Spinal cord (tissue), 10 donors: ENCODE results near the gene CHTOP. TPM values are rescaled to one million over a fixed set of nuclear protein-coding genes. Genes with fewer than 3 reads are reported as not detected.

ENCODE experiments used
- DNase-seq, 6 donors: peaks; one replicate each; pipeline versions ENCODE4 v3.0.0 to v3.0.0-alpha.2; 2013 to 2015; ENCODE audit warnings: low spot score in 6 of 6, low read depth in 4 of 6
- H3K27ac ChIP-seq: one replicate; pipeline ENCODE4 v1.5.1; 2013; ENCODE audit warnings: low read depth, low read length, control low read depth
- H3K27me3 ChIP-seq: one replicate; pipeline ENCODE4 v1.6.1; 2013; ENCODE audit warnings: low read length; ENCODE audit not compliant: control insufficient read depth, insufficient read depth
- H3K36me3 ChIP-seq: one replicate; pipeline ENCODE4 v1.6.1; 2013; ENCODE audit warnings: low read length; ENCODE audit not compliant: control insufficient read depth, insufficient read depth
- H3K4me1 ChIP-seq: one replicate; pipeline ENCODE4 v1.6.1; 2013; ENCODE audit warnings: low read length; ENCODE audit not compliant: control insufficient read depth, insufficient read depth
- H3K4me3 ChIP-seq: one replicate; pipeline ENCODE4 v1.5.1; 2013; ENCODE audit warnings: low read depth, low read length, control low read depth
- H3K9me3 ChIP-seq: one replicate; pipeline ENCODE4 v1.6.1; 2013; ENCODE audit warnings: low read length; ENCODE audit not compliant: control insufficient read depth, insufficient read depth
- WGBS: methylation state at CpG from one replicate; pipeline ENCODE4 v1.1.5; 2013; ENCODE audit warnings: missing lambda C conversion rate; ENCODE audit not compliant: insufficient coverage; 5-methylcytosine and 5-hydroxymethylcytosine counted together
- polyA plus RNA-seq, 2 donors: library from polyadenylated mRNA; unstranded; fragments of 120-200 nt; gene quantifications; one replicate each; pipeline ENCODE4 v1.2.1, GENCODE V29; 2013; ENCODE audit not compliant: insufficient read length in 2 of 2
- total RNA-seq, 2 donors: library from RNA; depleted of rRNA in 1 of 2; stranded (reverse); fragments of 120-200 nt in 1 of 2; fragments of >200 nt in 1 of 2; gene quantifications; one replicate each; pipeline versions ENCODE4 v1.2.3 to v1.2.4, GENCODE V29; 2013 to 2014
- donor health status: healthy.

CHTOP gene
- total and polyA plus RNA-seq, 4 donors = 56.9 to 127 (median 86.6) TPM

DNA sequence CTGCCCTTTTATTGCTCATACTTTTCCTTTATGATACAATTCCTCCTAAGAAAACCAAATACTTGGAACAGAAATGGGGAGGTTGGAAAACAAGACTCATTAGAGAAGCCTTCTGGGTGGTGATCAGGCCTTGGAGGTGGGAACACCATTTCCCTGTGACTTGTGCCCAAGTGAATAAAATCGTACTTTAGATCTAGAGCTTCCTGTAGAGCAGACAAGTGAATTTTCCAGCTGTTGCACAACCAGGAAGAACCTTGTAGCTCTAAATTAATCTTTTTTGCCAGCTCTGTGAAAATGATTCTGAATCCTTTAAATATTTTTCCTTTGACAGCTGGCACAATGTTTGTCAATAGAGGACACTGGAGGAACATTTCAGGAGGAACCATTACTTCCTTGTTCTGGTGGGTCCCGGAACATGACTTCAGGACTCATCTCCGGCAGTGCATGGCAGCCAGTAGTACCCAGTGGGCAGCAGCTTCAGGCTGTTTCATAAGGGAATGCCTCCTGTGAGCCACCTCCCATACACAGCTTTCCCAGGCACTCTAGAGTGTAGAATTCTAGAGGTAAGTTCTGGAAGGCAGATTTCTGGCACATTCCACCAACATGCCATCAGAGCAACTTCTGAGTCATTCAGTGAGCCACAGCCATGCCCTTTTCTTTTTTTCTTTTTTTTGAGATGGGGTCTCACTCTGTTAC, 19.1 kb downstream of the CHTOP start:
- no peaks in the 10 kb centered on the region for H3K27me3 ChIP-seq
- H3K4me1 ChIP-seq = peaks cover 13% of the 10 kb centered on the region
- no peaks in the 10 kb centered on the region for H3K9me3 ChIP-seq
- H3K4me3 ChIP-seq = no peak overlapping the region
- no peak overlapping the region for H3K27ac ChIP-seq
- no peak for DNase-seq
- 88% methylated on average over 2 of the region's 3 CpGs for WGBS
- no peaks in the 10 kb centered on the region for H3K36me3 ChIP-seq

GRCh38 chr1:153655333-153655732, 21.5 kb downstream of the CHTOP start:
- peaks cover 8% of the 10 kb centered on the region for H3K36me3 ChIP-seq

DNA sequence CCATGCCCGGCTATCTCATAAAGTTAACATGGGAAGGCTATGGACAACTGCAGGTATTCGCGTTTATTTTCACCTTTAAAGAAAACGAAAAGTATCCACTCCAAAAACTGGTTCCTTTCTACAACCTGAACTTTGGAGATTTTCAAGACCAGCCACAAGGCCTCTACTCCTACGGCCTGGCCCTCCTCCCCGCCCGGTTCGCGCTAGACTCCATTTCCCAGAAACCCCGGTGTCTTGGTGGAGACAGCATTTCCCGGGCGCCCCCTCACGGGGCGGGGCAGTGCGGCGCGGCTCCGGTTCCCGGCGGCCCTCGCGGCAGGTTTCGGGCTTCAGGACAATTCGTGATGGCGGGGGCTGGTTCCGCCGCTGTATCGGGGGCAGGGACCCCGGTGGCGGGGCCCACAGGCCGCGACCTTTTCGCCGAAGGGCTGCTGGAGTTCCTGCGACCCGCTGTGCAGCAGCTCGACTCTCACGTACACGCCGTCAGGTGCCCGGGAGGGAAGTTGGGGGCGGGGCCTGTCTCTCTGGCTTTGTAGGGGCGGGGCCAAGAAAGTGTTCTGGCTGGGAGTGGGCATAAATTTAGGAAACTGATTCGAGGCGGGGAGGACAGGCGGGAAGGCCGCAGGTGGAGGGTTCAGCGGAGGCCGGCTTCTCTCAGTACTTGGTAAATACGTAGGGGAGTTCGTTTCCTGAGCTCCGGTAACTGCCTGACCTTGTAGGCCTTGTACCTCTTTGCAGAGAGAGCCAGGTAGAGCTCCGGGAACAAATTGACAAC, 24.7 kb downstream of the CHTOP start, which contains the start of gene SNAPIN:
SNAPIN (plus strand) TSS at position 304 of the 775 bp plus-strand sequence; CDS start at position 345, 41 bp downstream.
- Histone ChIP-seq H3K9me3 (no peaks in the 10 kb centered on the region), H3K27me3 (no peaks in the 10 kb centered on the region), H3K4me1 (peaks cover 14% of the 10 kb centered on the region), H3K4me3 (peak within 1 kb of the TSS; percentile 92), H3K36me3 (peaks cover 30% of the 10 kb centered on the region), H3K27ac (peak within 1 kb of the TSS; percentile 91)
- peak; percentile 79 to 97 (median 85) for DNase-seq
- under 1% methylated on average over 50 of the region's 53 CpGs for WGBS

More at GRCh38 chr1:153655333-153655732, 21.5 kb downstream of the CHTOP start:
- H3K4me3 ChIP-seq = no peak overlapping the region
- no peaks in the 10 kb centered on the region for H3K9me3 ChIP-seq
- H3K4me1 ChIP-seq = peaks cover 14% of the 10 kb centered on the region
- no peak for DNase-seq
- H3K27ac ChIP-seq = no peak overlapping the region
- no CpG with 5 or more reads among the region's 3 CpGs for WGBS
- H3K27me3 ChIP-seq = no peaks in the 10 kb centered on the region

GRCh38 chr1:153659175-153659534, 25.3 kb downstream of the CHTOP start:
- Histone ChIP-seq H3K9me3 (no peaks in the 10 kb centered on the region), H3K27me3 (no peaks in the 10 kb centered on the region)
- 48% methylated on average over 8 of the region's 8 CpGs for WGBS

DNA sequence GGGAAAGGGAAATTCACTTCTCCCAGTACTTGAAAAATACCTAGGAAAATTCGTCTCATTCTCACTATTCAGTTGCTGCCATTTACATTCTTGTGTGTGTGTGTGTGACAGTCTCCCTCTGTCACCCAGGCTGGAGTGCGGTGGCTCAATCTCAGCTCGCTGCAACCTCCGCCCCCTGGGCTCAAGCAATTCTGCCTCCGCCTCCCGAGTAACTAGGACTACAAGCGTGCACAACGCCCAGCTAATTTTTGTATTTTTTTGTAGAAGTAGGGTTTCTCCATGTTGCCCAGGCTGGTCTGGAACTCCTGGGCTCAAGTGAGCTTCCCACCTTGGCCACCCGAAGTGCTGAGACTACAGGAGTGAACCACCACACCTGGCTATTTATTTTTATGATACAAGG, 25.8 kb downstream of the CHTOP start:
- H3K9me3 ChIP-seq = no peaks in the 10 kb centered on the region
- peaks cover 14% of the 10 kb centered on the region for H3K4me1 ChIP-seq
- WGBS = no CpG with 5 or more reads among the region's 9 CpGs
- H3K27ac ChIP-seq = no peak overlapping the region
- peak overlapping the region; percentile 92 for H3K4me3 ChIP-seq
- no peaks in the 10 kb centered on the region for H3K27me3 ChIP-seq
- peaks cover 39% of the 10 kb centered on the region for H3K36me3 ChIP-seq
- no peak for DNase-seq

More at GRCh38 chr1:153659175-153659534, 25.3 kb downstream of the CHTOP start:
- H3K36me3 ChIP-seq = peaks cover 34% of the 10 kb centered on the region
- DNase-seq = no peak
- H3K4me1 ChIP-seq = peaks cover 14% of the 10 kb centered on the region
- H3K27ac ChIP-seq = peak overlapping the region; percentile 91
- H3K4me3 ChIP-seq = peak overlapping the region; percentile 92

DNA sequence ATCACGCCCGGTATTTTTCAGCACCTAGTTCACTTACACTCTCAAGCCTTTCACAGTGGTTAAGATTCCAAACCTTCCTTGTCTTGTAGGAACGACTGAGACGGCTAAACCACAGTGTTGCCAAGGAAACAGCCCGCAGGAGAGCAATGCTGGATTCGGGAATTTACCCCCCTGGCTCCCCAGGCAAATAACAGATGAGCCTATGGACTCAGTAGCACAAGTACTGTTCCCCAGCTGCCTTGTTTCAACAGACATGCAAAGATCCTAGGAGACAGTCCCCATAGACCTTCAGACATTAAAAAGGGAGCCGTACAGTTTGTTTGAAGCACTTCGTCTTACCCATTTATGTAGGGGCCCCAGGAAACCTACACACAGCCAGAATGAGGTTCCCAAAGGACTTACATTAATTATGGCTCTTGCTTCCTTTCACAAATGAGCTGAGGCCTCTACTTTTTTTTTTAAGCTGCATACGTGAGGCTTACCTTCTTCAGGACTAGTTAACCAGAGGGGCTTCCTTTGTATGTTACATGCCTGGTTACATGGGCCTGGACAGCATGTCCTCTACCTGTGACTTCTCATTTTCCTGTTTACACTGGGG, 27.3 kb downstream of the CHTOP start:
- Histone ChIP-seq H3K36me3 (peaks cover 51% of the 10 kb centered on the region), H3K9me3 (no peaks in the 10 kb centered on the region), H3K4me1 (peaks cover 14% of the 10 kb centered on the region), H3K27ac (no peak overlapping the region), H3K27me3 (no peaks in the 10 kb centered on the region), H3K4me3 (no peak overlapping the region)
- 35% methylated on average over 5 of the region's 9 CpGs for WGBS
- peak in 1 of 6 donors; percentile 63 for DNase-seq

- H3K36me3 ChIP-seq = peaks cover 62% of the 10 kb centered on the region
- WGBS = no CpG with 5 or more reads among the region's 2 CpGs
- H3K9me3 ChIP-seq = no peaks in the 10 kb centered on the region
- peaks cover 14% of the 10 kb centered on the region for H3K4me1 ChIP-seq
- no peak for DNase-seq
- H3K27ac ChIP-seq = no peak overlapping the region
- no peak overlapping the region for H3K4me3 ChIP-seq
- H3K27me3 ChIP-seq = no peaks in the 10 kb centered on the region
Observed at GRCh38 chr1:153662269-153662668, 28.4 kb downstream of the CHTOP start.

- no peak for DNase-seq
- Histone ChIP-seq H3K9me3 (no peaks in the 10 kb centered on the region), H3K4me1 (peaks cover 10% of the 10 kb centered on the region), H3K4me3 (no peak overlapping the region), H3K27me3 (no peaks in the 10 kb centered on the region), H3K36me3 (peaks cover 67% of the 10 kb centered on the region), H3K27ac (no peak overlapping the region)
- 93% methylated on average over 4 of the region's 5 CpGs for WGBS
Observed at GRCh38 chr1:153663211-153663610, 29.3 kb downstream of the CHTOP start.

GRCh38 chr1:153667439-153667838, 33.6 kb downstream of the CHTOP start:
- Histone ChIP-seq H3K4me3 (no peak overlapping the region), H3K27ac (no peak overlapping the region), H3K9me3 (no peaks in the 10 kb centered on the region), H3K4me1 (peaks cover 22% of the 10 kb centered on the region), H3K36me3 (peaks cover 60% of the 10 kb centered on the region), H3K27me3 (no peaks in the 10 kb centered on the region)
- DNase-seq = no peak
- WGBS = 80% methylated on average over 2 of the region's 4 CpGs
